ENCODE measurements around the gene IRGQ.
"Not testable (repeated sequence)": the region's sequence is repeated elsewhere in the genome, so short reads cannot be mapped to it uniquely, and the experiment has no call there.

Gene IRGQ, protein sequence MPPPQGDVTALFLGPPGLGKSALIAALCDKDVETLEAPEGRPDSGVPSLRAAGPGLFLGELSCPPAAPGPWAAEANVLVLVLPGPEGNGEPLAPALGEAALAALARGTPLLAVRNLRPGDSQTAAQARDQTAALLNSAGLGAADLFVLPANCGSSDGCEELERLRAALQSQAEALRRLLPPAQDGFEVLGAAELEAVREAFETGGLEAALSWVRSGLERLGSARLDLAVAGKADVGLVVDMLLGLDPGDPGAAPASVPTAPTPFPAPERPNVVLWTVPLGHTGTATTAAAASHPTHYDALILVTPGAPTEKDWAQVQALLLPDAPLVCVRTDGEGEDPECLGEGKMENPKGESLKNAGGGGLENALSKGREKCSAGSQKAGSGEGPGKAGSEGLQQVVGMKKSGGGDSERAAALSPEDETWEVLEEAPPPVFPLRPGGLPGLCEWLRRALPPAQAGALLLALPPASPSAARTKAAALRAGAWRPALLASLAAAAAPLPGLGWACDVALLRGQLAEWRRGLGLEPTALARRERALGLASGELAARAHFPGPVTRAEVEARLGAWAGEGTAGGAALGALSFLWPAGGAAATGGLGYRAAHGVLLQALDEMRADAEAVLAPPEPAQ

GRCh38 chr19:43595999-43596841, at the start of gene IRGQ, which contains the start of gene ZNF576:
Gene IRGQ, minus strand, starts transcription at chr19:43596134. Its CDS starts 796 bp downstream, at chr19:43595338.
Gene ZNF576, plus strand, starts transcription at chr19:43596595. Its CDS starts 514 bp downstream, at chr19:43597109.
- DNase-seq (ENCODE audit: low spot score) = peak; percentile 100

- no peak for DNase-seq (ENCODE audit: low spot score)
Observed at GRCh38 chr19:43644181-43644580, 48.2 kb upstream of the IRGQ start.

DNA sequence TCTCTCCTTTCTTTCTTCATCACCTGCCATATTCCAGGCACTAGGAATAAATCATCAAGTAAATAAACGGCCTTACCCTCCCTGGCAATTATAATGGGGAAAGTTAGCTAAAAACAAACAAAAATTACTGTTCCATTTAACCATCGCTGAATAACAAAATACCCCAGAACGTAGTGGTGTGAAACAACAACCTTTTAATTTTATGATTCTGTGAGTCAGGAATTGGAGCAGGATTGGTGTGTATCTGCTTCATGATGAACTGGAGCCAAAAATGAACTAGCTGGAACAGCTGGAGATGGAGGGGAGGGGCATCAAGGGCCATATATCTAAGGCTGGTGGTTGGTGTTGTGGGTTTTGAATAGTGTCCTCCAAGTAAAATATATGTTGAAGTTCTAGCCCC, 47.4 kb upstream of the IRGQ start:
- no peak for DNase-seq (ENCODE audit: low spot score)

GRCh38 chr19:43642531-43642930, 46.6 kb upstream of the IRGQ start:
- DNase-seq (ENCODE audit: low spot score) = no peak

DNA sequence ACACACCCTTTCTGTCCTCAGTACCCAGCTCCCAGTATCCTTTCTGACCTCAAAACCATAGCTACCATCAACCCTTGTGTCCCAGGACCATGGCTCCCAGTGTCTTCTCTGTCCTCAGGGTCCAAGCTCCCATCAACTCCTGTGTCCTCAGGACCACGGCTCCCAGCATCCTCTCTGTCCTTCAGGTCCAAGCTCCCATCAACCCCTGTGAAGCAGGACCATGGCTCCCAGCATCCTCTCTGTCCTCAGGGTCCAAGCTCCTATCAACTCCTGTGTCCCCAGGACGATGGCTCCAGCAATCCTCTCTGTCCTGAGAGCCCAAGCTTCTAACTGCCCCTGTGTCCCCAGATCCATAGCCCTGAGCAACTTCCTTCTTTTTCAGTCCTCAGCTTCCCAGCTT, 45.4 kb upstream of the IRGQ start:
- DNase-seq (ENCODE audit: low spot score) = no peak

DNA sequence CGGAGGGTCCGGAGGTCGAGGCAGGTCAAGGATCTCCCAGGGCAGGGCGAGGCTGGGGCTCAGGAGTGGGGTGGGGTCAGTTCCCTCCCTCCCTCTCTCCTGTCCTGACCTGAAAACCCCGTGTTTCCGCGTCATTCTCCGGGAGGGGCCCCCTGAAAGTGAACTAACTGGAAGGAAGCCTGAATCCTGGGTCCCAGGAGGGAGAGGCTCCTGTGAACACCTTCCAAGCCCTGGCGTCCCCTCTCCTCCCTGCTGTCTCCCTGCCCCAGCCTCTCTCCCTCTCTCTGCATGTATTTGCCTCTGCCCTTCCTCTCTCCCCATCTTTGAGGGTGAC, 44.5 kb upstream of the IRGQ start:
- DNase-seq (ENCODE audit: low spot score) = no peak

- peak; percentile 35 for DNase-seq (ENCODE audit: low spot score)
Observed at GRCh38 chr19:43639519-43640423, 43.8 kb upstream of the IRGQ start, which contains the start of gene CADM4. Gene CADM4, minus strand, starts transcription at chr19:43639850. Its CDS starts 60 bp downstream, at chr19:43639790.

- no peak for DNase-seq (ENCODE audit: low spot score)
Observed at GRCh38 chr19:43638995-43639518, 43.1 kb upstream of the IRGQ start.

- no peak for DNase-seq (ENCODE audit: low spot score)
Observed at GRCh38 chr19:43638214-43638994, 42.5 kb upstream of the IRGQ start.

DNA sequence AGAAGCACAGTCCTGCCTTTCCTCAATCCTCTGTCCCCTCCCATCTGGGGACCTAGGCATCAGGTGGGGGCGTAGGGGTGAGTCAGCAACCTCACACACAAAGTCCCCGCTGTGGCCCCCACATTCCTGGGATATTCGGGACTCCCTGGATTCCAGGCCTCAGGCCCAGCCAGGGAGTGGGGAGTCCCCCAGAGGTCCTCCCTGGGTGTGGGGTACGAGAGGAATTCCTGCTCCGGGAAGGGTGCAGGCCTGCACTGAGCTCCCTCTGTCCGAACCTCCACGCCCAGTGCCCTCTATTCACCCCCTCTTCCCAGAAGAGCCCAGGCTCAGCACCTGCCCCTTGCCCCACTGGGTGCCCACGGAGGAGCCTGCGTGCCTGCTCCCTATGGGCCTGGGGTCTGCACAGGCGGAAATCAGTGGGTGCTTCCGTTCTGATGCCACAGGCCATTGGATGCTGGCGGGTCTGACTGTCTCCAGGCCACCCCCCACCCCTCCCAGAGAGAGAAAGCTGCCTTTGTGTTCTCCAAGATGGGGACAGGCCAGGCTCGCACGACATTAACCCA, 40.3 kb upstream of the IRGQ start:
- no peak for DNase-seq (ENCODE audit: low spot score)

DNA sequence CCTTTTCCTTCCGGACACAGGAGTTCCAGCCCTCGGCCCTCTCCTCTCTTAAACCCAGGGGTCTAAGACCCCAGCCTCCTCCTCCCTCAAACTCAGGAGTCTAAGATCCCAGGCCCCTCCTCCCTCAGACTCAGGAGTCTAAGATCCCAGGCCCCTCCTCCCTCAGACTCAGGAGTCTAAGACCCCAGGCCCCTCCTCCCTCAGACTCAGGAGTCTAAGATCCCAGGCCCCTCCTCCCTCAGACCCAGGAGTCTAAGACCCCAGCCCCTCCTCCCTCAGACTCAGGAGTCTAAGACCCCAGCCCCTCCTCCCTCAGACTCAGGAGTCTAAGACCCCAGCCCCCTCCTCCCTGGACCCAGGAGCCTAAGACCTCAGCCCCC, 39.6 kb upstream of the IRGQ start:
- DNase-seq (ENCODE audit: low spot score) = not testable (repeated sequence)

DNA sequence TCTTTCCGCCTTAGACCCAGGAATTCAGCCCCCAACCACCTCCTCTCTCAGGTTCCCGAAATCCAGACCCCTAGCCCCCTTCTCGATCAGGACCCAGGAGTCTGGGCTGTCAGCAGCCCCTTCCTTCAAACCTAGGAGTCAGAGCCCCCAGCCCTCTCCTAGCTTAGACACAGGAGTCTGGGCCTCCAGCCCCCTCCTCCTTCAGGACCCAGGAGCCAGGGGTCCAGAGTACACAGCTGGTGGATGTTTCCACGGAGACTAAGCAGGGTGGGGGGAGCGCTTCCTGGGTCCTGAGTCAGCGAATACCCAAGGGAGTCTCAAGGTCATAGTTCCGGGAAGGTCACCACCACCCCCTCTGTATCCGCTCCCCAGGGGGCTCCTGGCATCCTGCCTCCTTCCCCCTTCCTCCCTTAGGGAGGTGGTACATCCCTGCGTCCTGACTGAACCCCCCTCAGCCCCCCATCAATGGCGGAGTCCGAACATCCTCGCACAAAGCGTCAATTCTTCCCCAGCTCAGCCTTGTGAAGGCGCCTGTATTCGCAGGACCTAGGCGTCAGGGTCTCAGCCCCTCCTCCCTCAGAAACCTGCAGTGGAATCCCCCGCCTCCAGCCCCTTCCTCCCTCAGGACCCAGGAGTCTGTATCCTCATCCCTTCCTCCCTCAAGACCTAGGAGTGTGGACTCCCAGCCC, 39.1 kb upstream of the IRGQ start:
- DNase-seq (ENCODE audit: low spot score) = no peak

GRCh38 chr19:43634506-43634871, 38.6 kb upstream of the IRGQ start:
- no peak for DNase-seq (ENCODE audit: low spot score)

DNA sequence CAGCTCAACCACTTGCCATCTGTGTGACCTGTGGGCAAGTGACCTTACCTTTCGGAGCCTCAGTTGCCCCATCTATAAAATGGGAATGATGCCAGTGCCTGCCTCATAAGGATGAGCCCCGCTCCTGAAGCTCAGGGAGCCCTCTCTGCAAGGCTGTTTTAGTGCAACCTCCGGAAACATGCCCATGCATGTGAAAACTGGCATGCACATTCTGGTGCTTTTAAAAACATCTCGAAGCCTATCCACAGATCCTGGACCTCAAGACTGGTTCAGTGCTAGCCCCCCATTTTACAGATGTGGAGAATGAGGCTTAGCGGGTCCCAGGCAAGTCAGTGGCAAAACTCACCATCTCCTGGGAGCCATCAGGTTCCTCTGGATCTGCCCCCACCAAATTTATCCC, 38.1 kb upstream of the IRGQ start:
- DNase-seq (ENCODE audit: low spot score) = no peak

DNA sequence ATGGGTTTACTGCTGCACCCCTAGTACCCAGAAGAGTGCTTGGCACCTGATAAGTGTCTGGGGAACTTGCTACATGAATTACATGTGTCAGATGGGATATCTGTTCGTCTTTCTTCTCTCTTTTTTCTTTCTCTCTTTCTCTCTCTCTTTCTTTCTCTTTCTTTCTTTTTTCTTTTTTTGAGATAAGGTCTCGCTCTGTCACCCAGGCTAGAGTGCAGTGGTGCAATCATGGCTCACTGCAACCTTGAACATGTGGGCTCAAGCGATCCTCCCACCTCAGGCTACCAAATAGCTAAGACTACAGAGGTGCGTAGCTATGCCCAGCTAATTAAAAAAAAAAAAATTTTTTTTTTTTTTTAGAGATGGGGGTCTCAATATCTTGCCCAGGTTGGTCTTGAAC, 37.6 kb upstream of the IRGQ start:
- no peak for DNase-seq (ENCODE audit: low spot score)

- no peak for DNase-seq (ENCODE audit: low spot score)
Observed at GRCh38 chr19:43631491-43631890, 35.6 kb upstream of the IRGQ start.

DNA sequence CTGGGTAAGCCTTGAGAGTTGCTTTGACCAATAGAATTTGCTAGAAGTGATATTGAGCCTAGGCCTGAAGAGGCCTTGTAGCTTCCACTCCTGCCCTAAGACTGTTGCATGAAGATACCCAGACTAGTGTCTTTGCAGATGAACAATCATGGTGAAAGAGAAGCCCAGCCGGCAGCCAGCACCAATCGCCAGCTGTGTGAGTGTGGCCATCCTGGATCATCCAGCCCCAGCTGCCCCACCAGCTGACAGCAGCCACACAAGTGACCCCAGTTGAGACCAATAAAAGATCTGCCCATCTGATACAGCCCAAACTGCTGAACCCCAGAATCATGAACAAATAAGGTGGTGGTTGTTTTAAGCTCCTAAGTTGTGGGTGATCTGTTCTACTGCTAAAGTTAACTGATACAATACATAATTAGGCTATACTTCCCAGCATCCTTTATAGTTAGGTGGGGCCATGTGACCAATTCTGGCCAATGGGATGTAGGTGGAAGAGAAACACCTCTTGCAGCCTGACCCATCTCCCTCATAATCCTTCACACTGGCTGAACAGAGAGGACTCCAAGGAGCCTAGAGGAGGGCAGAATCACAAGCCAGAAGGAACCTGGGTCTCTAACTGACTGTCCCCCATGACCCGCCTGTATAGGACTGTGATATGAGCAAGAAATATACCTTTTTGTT, 32.9 kb upstream of the IRGQ start:
- no peak for DNase-seq (ENCODE audit: low spot score)

DNA sequence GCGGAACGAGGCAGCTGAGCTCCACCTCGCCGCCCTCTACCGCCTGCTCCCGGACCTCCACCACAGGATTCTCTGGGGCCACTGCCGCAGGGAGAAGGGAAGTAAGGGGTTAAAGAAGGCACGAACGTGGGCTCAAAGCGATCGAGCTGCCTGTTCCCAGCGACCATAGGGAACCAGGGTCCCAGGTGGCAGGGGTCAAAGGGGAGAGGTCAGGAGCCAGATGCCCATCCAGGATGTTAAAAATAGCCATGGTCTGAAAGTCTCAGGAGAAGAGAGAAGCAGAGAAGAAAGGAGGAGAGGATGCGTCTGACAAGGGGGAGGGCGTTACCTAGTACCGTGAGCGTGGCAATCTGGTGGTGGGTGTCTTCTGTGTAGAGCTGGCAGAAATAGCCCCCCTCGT, 30.9 kb upstream of the IRGQ start:
- DNase-seq (ENCODE audit: low spot score) = no peak

DNA sequence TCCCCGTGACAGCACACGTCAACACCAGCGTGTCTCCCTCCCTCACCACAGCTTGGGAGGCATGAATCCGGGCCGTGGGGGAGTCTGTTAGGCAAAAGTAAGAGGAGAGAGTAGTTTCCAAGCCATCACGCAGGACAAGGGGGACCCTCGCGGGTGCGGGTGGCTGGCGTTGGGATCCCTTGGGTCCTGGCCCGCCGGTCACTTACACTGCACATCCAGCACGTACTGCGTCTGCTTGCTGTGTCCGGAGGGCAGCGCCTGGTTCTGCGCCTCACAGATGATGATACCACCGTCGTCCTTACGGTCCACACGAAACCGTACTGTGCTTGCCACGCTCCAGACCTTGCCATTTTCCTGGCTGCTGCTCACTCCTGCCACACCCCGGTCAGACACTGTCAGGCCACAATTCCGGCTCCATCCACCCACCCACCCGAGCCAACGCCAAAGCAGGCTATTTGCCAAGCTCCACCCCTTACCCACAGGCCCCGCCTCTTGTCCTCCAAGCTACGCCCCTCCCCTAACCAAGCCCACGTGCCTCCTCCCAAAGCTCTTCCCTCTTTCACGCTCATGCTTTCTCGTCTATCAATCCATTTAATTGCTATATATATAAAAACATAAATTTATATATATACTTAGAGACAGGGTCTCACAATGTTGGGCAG, 30.1 kb upstream of the IRGQ start:
- DNase-seq (ENCODE audit: low spot score) = no peak
